Ovary (tissue), 9 donors: ENCODE measurements around the gene CYP2W1. TPM values are rescaled to one million over a fixed set of nuclear protein-coding genes. Genes with fewer than 3 reads are reported as not detected.

ENCODE experiments used
- DNase-seq, 5 donors: peaks; one replicate each; pipeline ENCODE4 v3.0.0-alpha.2; 2019 to 2020
- H3K27ac ChIP-seq, 2 donors: fragments of 200-600 bp; one replicate each; pipeline versions ENCODE4 v1.5.1 to v1.8.0; 2019 to 2022
- H3K27me3 ChIP-seq: fragments of 200-600 bp; one replicate; pipeline ENCODE4 v1.8.0; 2022
- H3K36me3 ChIP-seq: fragments of 200-600 bp; sonication (generic); one replicate; pipeline ENCODE4 v1.5.1; 2019
- H3K4me1 ChIP-seq: one replicate; pipeline ENCODE4 v1.8.1; 2013; ENCODE audit warnings: mild to moderate bottlenecking, moderate library complexity; ENCODE audit not compliant: insufficient read depth
- H3K4me3 ChIP-seq: fragments of 200-600 bp; sonication (generic); one replicate; pipeline ENCODE4 v1.5.1; 2017
- H3K9me3 ChIP-seq, 2 donors: fragments of 200-600 bp in 1 of 2; sonication (generic) in 1 of 2; one replicate each; pipeline versions ENCODE4 v1.5.1 to v1.8.1; 2013 to 2019; ENCODE audit warnings: mild to moderate bottlenecking in 1 of 2, moderate library complexity in 1 of 2
- EP300 ChIP-seq: sonication (generic); formaldehyde crosslinking; IDR thresholded peaks from one replicate; pipeline ENCODE4 v1.6.1; 2017; ENCODE audit warnings: antibody characterized with exemption
- POLR2A ChIP-seq: fragments of 450-650 bp; IDR thresholded peaks from one replicate; pipeline ENCODE4 v1.6.1; 2017; ENCODE audit warnings: antibody characterized with exemption, mild to moderate bottlenecking, moderate library complexity
- WGBS, 3 donors: extraction: QIAGEN DNeasy Blood & Tissue Kit in 1 of 3; methylation state at CpG; one replicate each; pipeline versions ENCODE4 v1.1.5 to v1.1.7; 2013 to 2017; 5-methylcytosine and 5-hydroxymethylcytosine counted together
- intact Hi-C, 4 donors: fragments of 100-400 bp; cut with DNase I; formaldehyde crosslinking; loops; one replicate each; pipeline versions ENCODE4 v1.11.0 to v1.15.1; 2022 to 2023
- polyA plus RNA-seq, 2 donors: library from polyadenylated mRNA; stranded (reverse); fragments of 200-250 nt in 1 of 2; fragments of 350-450 nt in 1 of 2; fragmentation: Illumina TruSeq in 1 of 2; extraction: RNeasy Lipid Tissue Mini Kit (QIAGEN cat#74804) in 1 of 2; gene quantifications; one replicate each; pipeline ENCODE4 v1.2.3, GENCODE V29; 2013 to 2014
- total RNA-seq, 7 donors: library from RNA; depleted of rRNA in 2 of 7; stranded (reverse); fragments of >200 nt in 2 of 7; fragmentation: NEBNext Ultra II Directional in 3 of 7; extraction: Animal tissue kit (Norgen Biotek cat#: 25700) in 3 of 7; gene quantifications; one replicate each; pipeline versions ENCODE4 v1.1.0 to v1.2.4, GENCODE V29; 2016 to 2023
- TF ChIP-seq, protein P1 (sequence below), 3 donors: fragments of 450-650 bp in 2 of 3; fragments of 200-600 bp in 1 of 3; IDR thresholded peaks; one replicate each; pipeline versions ENCODE4 v1.5.1 to v1.8.0; 2016 to 2022; ENCODE audit warnings: antibody characterized with exemption in 3 of 3, mild to moderate bottlenecking in 1 of 3
- donor health status: DM: no; HTN: no; CAD: no; lungs with moderate emphysema.
- donor health status: DM: no; HTN: no; CAD: no.
- donor health status: Bipolar disorder and iron deficiency.
- donor health status: DM: yes; HTN: yes; CAD: no.
- donor health status: DM: no; HTN: no; CAD: no.
- donor health status: DM: yes; HTN: yes; CAD: no.

The CYP2W1 gene
- total and polyA plus RNA-seq, 9 donors = 0.64 to 5.2 (median 2.7) TPM; not detected in 2

GRCh38 chr7:981793-982510 lies 1.0 kb upstream of the CYP2W1 start:
- intact Hi-C loops = loop anchor here in 2 of 4 donors (10.0 kb wide), 2 partner anchors 173 to 197 kb away; no protein-coding TSS in a partner anchor
- no peak for TF ChIP-seq POLR2A
- TF ChIP-seq EP300 = no peak
- TF ChIP-seq, protein P1, sequence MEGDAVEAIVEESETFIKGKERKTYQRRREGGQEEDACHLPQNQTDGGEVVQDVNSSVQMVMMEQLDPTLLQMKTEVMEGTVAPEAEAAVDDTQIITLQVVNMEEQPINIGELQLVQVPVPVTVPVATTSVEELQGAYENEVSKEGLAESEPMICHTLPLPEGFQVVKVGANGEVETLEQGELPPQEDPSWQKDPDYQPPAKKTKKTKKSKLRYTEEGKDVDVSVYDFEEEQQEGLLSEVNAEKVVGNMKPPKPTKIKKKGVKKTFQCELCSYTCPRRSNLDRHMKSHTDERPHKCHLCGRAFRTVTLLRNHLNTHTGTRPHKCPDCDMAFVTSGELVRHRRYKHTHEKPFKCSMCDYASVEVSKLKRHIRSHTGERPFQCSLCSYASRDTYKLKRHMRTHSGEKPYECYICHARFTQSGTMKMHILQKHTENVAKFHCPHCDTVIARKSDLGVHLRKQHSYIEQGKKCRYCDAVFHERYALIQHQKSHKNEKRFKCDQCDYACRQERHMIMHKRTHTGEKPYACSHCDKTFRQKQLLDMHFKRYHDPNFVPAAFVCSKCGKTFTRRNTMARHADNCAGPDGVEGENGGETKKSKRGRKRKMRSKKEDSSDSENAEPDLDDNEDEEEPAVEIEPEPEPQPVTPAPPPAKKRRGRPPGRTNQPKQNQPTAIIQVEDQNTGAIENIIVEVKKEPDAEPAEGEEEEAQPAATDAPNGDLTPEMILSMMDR (IDR thresholded peaks at IDR 0.05) = no peak
- H3K4me1 ChIP-seq = peaks cover 22% of the 10 kb centered on the region
- 75 to 80% (median 79%) methylated on average over 14 to 19 of the region's 19 CpGs for WGBS, 3 donors
- no peak overlapping the region for H3K27ac ChIP-seq
- no peaks in the 10 kb centered on the region for H3K9me3 ChIP-seq
- no peak overlapping the region for H3K4me3 ChIP-seq
- H3K27me3 ChIP-seq = no peaks in the 10 kb centered on the region
- H3K36me3 ChIP-seq = no peaks in the 10 kb centered on the region
- peak in 1 of 5 donors; percentile 45 for DNase-seq

DNA sequence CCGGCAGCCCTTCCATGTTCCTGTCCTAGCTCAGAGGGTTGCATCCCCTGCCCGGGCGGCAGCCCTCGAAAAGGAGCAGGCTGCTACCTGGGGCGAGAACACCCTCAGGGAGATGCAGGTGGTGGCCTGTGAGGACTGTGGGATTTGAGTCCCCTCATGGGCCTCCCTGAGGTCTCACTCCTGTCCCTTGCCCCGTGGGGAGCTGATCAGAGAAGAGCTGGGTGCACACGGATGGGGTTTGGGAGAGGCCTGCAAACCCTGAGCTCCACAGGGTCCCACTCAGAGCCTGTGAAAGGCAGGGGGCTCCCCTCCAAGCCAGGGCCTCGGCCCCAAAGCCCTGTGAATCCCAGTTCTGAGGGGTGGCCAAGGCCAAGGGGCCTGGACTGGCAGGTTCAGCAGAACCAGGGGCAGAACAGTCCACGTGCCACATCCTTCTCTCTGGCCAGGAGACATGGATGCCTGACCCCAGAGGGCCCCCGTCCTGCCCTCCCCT lies 424 bp upstream of the CYP2W1 start:
- H3K36me3 ChIP-seq = no peaks in the 10 kb centered on the region

DNA sequence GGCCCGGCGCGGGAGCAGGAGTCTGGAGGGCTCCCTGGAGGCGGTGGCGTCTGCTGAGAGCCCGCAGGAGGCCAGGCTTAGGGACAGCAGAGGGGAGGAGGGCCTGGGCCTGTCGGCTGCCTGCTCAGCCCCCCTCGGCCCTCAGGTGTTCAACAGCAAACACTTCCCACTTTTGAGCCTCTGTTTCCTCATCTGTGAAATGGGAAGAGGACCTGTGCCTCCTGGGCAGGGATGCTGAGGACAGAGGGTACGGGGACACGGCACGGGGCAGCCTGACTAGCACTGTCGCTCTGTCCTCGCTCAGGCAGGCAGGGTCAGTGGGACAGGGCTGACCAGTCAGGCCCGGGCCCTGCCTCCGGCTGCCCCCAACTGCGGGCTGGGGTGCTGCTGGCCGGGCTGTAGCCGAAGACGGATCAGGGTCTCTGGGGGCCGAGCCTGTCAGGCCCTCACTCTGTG lies 663 bp downstream of the CYP2W1 start:
- H3K27me3 ChIP-seq = no peaks in the 10 kb centered on the region
- no peak overlapping the region for H3K27ac ChIP-seq
- peak in 1 of 5 donors; percentile 41 for DNase-seq
- H3K9me3 ChIP-seq = no peaks in the 10 kb centered on the region
- 81 to 88% (median 86%) methylated on average over 16 to 20 of the region's 20 CpGs for WGBS, 3 donors
- no peaks in the 10 kb centered on the region for H3K36me3 ChIP-seq
- intact Hi-C loops = loop anchor here in 2 of 4 donors (10.0 kb wide), 2 partner anchors 171 to 199 kb away; no protein-coding TSS in a partner anchor
- peaks cover 30% of the 10 kb centered on the region for H3K4me1 ChIP-seq
- TF ChIP-seq, protein P1 (IDR thresholded peaks at IDR 0.05) = no peak
- TF ChIP-seq POLR2A (no peak), EP300 (no peak)
- no peak overlapping the region for H3K4me3 ChIP-seq

More for the DNA sequence above, 424 bp upstream of the CYP2W1 start:
- Histone ChIP-seq H3K9me3 (no peaks in the 10 kb centered on the region), H3K27ac (no peak overlapping the region), H3K4me3 (no peak overlapping the region), H3K27me3 (no peaks in the 10 kb centered on the region), H3K4me1 (peaks cover 22% of the 10 kb centered on the region)
- intact Hi-C loops = loop anchor here in 2 of 4 donors (10.0 kb wide), 2 partner anchors 172 to 198 kb away; no protein-coding TSS in a partner anchor
- WGBS, 3 donors = 61 to 70% (median 67%) methylated on average over 8 to 10 of the region's 10 CpGs
- TF ChIP-seq POLR2A (no peak), EP300 (no peak)
- TF ChIP-seq, protein P1 (IDR thresholded peaks at IDR 0.05) = no peak
- peak in 1 of 5 donors; percentile 38 for DNase-seq

DNA sequence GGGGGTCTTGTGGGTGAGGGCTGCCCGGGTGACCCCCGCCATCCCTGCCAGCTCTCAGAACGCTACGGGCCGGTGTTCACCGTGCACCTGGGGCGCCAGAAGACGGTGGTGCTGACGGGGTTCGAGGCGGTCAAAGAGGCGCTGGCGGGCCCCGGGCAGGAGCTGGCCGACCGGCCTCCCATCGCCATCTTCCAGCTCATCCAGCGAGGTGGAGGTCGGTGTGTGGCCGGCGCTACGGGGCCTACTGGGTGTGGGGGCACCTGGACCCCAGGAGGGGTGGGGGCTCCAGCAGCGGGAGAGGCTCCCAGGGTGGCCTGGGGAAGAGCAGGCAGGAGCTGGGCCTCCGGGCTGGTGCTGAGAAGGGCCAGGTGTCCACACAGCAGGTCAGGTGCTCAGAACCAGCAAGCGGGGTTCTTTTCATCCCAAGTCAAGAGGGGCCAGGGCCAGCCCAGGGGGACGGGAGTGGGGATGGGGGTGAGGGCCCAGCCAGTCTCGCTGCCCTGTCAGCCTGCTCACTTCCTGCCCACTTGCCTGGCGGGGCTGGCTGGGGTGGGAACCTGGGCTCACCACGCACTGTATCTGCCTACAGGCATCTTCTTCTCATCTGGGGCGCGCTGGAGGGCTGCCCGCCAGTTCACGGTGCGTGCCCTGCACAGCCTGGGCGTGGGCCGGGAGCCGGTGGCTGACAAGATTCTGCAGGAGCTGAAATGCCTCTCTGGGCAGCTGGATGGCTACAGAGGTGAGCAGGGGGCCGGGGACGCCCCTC lies 1.6 kb downstream of the CYP2W1 start:
- Histone ChIP-seq H3K36me3 (no peaks in the 10 kb centered on the region), H3K27me3 (no peaks in the 10 kb centered on the region), H3K27ac (no peak overlapping the region), H3K9me3 (no peaks in the 10 kb centered on the region), H3K4me1 (peaks cover 30% of the 10 kb centered on the region), H3K4me3 (no peak overlapping the region)
- no peak for TF ChIP-seq POLR2A
- TF ChIP-seq, protein P1 (IDR thresholded peaks at IDR 0.05) = no peak
- intact Hi-C loops = loop anchor here in 2 of 4 donors (10.0 kb wide), 2 partner anchors 170 to 200 kb away; no protein-coding TSS in a partner anchor
- DNase-seq = peak in 2 of 5 donors; percentile 42 to 54
- 88 to 95% (median 91%) methylated on average over 36 to 39 of the region's 39 CpGs for WGBS, 3 donors
